Activated CD8-positive, alpha-beta memory T cell treated with anti-CD3 and anti-CD28 coated beads, Interleukin-2, amount 50 U/mL, for 48 hours (primary cell): ENCODE measurements around the gene ASIC3.
A peak's percentile ranks its signal among the peaks of the same experiment; 100 is the strongest.

Experiments
- DNase-seq: peaks from one replicate; pipeline ENCODE4 v3.0.0-alpha.2; 2020

ASIC3 gene

DNA sequence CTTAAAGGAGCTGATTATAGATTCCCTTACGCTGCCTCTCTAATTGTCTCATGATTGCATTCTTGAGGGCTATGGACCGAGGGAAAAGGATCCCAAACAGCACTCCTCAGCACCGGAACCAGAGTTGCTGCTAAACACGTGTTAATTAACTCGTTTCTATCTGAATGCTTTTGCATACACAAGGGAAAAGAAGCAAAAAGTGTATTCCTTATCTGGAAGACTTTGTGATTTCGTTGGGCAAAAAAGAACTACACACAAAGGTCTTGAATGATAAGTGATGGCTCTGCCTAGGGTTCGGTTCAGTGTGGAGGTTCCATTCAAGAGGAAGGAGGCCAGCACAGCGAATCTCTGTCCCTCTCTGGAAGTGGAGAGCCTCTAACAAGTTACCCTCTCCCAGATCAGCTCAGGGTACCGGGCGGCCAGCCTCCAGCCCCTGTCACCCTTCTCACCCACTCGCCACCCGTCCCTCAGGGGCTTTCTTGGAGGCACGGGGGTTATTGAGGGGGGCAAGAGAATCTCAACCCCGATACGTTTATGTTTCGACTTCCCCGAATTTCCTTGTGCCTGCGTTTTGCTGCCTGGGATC lies 10.5 kb downstream of the ASIC3 start:
- DNase-seq = no peak

DNA sequence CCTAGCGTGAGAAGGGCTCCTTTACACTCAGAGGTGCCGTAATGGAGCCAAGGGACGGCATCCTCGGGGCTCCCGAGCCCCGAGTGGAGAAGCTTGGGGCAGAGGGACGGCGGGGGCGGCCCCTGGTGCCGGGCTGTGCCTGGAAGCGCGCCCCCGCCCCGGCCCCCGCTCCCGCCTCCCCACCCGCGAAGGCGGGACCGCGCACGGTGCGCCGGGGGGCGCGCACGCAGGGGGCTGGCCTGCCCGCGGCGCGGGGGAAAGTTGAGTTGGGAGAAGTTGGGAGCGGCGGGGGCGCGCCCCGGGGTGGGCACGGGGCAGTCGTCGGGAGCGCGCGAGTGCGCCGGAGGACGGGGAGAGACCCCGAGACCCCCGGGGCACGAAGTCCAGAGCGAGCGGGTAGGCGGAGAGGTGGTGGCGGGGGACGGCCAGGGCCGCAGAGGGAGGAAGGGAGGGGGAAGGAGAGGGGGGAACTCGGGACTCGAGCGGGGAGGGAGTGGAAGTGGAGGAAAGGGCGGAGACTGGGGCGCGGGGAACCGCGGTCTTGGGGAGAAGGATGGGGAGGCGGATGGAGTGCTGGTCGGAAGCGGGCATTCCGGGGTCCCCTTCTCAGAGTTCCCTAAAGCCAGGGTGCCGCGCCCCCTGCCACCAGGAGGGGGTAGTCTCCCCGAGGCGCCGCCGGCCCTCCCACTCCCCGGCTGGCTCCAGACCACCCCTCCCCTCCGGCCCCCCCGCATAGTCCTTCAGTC lies 11.2 kb downstream of the ASIC3 start, which contains the start of gene SLC4A2:
Gene SLC4A2 (plus strand): TSS at position 223 of the 746 bp plus-strand sequence. CDS start 2,399 bp downstream, outside the sequence.
- peak; percentile 85 for DNase-seq

DNA sequence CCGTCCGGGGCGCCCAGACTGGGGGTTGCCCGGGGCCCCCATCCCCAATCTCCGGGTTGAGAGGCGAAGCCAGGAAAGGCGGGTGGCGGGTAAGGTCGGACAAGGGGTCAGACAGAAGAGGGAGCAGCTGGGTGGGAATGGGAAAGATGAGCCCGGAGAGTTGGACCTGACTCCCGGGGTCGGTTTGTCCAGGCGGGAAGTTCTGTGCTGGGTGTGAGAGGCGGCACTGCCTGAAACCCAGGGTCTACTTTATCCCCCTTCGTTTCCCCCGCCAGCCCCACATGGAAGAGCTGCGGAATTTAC lies 11.7 kb downstream of the ASIC3 start:
- no peak for DNase-seq

DNA sequence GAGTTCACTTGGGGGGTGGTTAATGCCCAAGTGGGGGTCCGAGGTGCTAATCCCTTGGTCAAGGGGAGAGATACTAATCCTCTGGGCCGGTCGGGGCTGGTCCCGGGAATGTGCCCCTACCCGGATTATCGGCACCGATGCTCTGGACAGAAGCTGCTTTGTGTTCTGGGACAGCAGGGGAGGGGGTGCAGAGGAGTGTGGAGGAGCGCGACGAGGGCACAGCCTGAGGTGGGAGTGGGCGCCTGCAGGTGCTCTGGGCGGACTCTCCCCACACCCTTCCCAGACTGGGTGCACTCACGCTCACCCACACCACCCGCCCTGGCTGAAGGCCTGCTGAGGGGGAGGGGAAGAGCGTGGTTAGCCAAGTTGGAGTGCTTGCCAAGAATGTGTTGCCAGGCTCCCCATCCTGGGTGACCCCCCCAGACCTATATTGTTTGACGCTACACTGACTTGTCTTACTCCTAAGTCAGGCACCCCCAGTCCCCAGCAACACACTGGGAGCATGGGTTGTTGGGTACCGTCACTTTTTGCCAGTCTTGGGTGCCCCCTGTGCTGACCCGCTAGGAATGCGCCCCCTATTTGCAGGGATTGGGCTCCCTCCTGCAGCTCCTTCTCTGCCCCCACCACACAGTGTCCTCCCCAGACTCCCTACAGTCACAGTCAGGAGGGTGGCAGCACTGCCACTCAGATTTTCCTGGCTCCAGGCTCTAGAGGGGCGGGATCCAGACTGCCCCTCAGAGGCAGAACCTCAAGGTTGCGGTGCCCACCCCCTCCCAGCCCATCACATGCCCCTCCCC lies 12.3 kb downstream of the ASIC3 start:
- DNase-seq = no peak

DNA sequence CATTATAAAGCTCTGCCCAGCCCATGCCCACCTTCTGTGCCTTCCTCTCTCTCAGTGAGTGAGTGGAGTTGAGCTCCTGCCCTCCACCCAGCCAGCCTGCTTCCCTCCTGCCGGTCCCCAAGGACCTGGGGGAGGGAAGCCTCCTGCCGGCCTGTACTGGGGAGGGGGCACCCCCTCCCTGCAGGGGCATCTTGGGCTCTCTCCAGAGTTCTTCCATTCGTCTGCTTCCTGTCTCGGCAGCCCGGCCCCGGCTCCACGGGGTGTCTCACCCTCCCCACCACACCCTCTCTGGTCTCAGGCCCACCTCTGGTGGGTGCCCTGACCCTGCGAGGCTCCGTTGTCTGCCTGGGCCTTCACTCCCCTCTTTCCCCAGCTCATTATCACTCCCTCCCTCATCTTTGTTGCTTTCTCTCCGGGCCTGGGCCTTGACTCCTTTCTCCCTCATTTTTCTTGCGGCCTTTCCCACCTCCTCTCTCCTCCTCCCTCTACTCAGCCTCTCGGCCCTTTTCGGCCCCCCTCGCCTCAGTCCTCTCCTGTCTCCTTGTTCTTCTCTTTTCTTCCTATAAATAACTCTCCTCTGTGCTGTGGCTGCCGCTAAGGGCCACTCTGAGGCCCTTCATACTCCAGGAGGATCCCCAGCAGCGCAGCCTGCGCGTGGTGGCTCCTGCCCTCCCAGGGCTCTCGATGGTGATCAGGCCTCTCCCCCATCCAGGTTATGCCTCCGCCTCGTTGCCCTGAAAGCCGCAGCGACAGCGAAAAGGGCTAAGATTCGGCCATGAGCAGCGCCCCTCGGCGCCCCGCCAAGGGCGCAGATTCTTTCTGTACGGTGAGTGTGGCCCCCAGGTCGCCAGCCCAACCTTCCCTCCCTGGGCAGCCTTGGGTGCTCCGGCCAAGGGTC lies 13.1 kb downstream of the ASIC3 start:
- no peak for DNase-seq

DNA sequence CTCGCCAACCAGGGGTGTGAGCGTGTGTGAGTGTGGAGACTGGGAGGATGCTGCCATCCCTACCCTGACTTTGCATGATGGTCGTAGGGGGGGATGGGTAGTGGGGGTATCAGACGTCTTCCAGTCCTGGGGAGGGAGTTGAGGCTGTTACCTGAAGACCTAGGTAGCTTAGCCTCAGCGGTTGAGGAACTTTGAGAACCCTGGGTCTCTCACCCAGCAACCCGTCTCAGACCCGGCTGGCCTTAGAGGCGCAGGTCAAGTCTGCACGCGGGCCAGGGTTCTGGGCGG lies 13.7 kb downstream of the ASIC3 start:
- no peak for DNase-seq

DNA sequence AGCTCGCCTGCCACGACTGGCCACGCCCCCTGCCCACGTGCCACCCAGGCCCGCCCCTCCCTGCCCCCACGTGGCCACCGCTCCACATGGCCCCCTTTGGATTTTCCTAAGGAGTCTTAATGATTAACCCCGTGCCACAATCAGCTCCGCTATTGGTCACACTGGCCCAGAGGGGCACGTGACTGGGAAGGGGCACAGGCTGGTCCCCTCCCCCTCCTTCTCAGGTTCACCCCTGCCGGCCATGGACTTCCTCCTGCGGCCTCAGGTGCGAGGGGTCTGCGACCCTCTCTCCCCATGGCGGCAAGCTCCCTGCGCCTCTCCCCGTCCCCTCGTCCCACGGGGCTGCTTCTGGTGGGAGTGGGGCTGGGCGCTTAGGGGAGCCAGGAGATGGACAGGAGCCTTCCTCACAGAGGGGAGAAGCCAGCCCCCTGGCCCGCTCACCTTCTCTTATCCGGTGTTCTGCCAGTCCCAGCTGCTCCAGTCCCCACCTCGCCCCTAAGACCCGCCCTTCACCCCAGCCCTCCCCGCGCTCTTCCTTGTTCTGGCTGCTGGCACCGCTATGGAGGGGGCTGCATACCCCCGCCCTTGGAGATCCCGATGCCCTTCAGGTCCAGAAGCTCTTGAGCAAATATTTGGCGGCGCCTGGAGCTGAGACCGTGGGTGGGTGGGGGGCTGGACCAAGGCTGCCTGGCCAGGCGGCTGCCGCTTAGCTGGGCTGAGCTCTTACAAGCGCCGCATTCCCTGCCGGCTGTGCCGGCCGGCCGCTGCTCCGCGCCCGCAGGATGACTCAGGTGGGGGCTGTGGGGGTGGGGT lies 14.3 kb downstream of the ASIC3 start:
- DNase-seq = no peak

DNA sequence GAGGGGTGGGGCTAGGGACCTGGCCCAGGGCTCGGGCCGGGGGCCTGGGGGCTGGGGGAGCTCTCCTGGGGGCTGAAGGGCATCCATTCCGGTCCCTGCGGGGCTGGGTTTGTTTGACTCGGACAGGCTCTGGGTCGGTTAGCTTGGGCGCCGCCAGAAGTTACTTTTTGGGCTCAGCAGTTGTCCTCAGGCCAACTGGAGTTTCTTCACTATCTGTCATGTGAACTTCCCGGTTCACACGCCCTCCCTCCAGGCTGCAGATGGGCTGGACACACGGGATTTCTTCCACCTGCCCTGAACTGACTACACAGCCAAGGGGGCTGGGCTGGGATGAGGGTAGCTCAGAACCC lies 14.9 kb downstream of the ASIC3 start:
- DNase-seq = no peak

DNA sequence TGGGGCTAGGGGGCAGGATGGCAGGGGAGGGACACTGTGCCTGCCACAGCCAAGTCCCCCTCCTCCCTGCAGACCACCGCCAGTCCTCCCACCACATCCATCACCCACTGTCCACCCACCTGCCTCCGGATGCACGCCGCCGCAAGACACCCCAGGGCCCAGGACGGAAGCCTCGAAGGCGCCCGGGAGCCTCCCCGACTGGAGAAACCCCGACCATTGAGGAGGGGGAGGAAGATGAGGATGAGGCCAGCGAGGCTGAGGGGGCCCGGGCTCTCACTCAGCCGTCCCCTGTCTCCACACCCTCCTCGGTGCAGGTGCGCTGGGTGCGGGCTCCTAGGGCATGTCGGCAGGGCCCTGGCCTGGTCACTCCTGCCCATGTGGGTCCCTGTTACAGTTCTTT lies 16.1 kb downstream of the ASIC3 start:
- no peak for DNase-seq

DNA sequence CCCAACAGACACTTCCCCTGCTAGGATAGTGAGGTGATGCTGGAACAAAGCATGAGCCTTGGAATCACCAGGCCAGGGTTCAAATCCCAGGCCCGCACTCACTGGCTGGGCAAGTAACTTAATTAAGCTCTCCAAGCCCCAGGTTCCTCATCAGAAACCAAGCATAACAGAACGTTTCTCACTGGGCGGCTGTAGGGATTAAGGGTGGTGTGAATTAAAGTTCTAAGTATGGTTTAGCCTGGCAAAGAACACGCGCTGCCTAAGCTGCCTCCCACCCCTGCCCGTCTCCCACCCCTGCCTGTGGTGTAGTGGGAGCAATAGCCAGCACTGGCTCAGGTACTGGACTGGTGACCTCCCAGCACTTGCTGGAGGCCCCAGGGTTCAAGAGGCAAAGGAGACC lies 16.7 kb downstream of the ASIC3 start:
- no peak for DNase-seq

DNA sequence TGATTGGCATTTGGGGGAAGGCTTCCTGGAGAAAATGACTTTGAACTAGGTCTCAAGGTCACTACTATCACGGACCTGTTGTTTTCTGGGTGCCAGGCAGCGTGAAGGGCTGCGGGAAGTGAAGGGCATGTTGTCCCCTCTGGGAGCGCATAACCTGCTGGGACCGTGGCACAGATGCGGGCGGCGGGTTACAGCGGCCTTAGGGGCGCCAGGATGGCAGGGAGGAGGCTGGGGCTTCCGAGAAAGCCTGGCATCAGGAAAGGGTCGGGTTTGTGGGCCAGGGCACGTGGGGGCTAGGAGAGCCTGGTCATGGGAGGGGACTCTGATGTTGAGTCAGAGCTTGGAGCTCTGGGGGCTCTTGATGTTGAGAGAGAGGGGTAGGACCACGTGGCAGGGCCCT lies 17.2 kb downstream of the ASIC3 start:
- DNase-seq = no peak

DNA sequence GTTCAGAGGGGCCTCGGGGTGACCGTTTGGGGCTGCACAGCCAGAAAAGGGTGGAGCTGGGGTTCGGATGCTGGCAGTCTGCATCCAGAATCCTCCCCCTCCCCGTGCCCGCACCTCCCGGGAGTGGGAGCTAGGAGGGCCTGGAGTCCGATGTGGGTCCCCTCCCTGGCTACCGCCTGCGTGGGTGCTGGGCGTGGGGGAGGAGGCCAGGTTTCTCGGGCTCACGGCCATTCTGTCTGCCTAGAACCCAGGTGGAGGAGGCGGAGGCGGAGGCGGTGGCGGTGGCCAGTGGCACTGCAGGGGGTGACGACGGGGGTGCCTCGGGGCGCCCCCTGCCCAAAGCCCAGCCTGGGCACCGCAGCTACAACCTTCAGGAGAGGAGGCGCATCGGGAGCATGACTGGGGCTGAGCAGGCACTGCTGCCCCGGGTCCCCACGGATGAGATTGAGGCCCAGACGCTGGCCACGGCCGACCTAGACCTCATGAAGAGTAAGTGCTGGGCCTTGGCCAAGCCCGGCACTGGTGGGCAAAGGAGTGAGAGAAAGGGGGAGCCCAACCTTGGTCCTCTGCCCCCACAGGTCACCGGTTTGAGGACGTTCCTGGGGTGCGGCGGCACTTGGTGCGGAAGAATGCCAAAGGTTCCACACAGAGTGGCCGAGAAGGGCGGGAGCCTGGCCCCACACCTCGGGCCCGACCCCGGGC lies 18.1 kb downstream of the ASIC3 start:
- no peak for DNase-seq

DNA sequence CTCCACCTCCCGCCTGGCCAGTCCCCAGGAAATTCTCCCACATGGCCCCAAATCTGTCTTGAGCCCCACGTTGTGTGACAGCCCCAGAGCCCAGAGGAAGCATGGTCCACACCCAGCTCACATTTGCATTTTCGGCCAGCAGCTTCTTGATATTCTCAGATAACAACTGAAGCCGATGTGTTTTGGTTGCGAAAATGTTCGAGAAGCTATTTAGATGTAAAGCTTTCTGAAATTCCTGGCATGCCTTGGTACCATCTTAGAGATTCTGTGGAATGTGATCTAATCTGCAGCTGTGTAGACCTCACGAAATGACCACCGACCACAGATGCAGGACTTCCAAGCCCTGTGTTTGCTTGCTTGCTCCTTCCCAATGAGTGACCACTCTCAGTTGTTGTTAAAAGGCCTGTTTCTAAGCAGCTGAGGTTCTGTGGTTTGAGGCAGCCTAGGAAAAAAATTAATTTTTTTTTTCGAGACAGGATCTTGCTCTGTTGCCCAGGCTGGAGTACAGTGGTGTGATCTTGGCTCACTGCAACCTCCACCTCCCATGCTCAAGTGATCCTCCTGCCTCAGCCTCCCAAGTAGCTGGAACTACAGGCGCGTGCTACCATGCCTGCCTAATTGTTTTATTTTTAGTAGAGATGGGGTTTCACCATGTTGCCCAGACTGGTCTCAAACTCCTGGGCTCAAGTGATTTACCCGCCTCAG lies 19.9 kb downstream of the ASIC3 start:
- DNase-seq = no peak

DNA sequence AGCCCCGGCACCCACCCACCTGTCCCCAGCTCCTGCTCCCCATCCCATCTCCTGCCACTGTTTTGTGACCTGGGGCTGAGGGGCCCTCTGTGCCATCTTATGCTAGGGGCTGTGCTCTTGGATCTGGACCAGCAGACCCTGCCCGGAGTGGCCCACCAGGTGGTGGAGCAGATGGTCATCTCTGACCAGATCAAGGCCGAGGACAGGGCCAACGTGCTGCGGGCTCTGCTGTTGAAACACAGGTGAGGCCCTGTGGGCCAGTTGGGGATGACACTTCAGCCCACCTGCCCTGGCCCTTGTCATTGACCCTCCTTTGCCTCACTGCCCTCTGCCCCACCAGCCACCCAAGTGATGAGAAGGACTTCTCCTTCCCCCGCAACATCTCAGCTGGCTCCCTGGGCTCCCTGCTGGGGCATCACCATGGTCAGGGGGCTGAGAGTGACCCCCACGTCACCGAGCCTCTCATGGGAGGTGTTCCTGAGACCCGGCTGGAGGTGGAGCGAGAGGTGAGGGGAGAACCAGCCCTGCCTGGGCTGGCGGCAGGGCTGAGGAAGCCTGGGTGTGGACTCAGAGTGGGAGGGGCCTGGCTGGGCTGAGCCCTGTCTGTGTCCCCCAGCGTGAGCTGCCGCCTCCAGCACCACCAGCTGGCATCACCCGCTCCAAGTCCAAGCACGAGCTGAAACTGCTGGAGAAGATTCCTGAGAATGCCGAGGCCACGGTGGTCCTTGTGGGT lies 21.7 kb downstream of the ASIC3 start:
- no peak for DNase-seq

DNA sequence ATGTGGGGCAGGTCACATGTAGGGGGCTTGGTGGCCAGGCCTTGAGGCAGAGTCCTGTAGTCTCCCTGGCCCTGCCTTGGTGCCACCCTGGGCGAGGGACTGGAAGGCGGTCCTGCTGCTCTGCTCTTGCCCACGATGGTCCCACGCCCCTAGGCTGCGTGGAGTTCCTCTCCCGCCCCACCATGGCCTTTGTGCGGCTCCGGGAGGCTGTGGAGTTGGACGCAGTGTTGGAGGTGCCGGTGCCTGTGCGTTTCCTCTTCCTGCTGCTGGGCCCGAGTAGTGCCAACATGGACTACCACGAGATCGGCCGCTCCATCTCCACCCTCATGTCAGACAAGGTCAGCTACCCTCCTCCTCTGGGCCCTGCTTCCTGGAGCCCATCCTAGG lies 22.2 kb downstream of the ASIC3 start:
- no peak for DNase-seq

DNA sequence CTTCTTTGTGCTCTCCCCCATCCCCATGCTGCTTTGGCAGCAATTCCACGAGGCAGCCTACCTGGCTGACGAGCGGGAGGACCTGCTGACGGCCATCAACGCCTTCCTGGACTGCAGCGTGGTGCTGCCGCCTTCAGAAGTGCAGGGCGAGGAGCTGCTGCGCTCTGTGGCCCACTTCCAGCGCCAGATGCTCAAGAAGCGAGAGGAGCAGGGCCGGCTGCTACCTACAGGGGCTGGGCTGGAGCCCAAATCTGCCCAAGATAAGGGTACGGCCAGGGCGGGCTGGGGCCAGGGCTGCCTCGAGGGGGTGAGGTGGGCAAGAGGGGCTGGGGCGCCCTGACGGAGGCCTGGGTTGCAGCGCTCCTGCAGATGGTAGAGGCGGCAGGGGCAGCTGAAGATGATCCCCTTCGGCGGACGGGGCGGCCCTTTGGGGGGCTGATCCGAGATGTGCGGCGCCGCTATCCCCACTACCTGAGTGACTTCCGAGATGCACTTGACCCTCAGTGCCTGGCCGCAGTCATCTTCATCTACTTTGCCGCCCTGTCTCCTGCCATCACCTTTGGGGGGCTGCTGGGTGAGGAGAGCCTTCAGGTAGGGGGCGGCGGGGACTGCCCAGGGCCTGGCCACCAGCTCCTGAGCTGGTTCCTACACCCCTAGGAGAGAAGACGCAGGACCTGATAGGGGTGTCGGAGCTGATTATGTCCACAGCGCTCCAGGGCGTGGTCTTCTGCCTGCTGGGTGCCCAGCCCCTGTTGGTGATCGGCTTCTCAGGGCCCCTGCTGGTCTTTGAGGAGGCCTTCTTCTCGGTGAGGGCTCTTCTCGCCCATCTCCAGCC lies 22.9 kb downstream of the ASIC3 start:
- DNase-seq = no peak

DNA sequence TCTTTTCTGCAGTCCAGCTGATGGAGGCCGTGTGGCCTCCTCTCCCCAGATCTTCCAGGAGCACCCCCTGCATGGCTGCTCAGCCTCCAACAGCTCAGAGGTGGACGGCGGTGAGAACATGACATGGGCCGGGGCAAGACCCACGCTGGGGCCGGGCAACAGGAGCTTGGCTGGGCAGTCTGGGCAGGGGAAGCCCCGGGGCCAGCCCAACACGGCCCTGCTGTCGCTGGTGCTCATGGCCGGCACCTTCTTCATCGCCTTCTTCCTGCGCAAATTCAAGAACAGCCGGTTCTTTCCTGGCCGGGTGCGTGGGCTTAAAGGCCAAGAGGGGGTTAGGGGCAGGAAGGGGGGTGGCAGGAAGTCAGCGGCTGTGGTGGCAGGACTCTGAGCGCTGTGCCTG lies 25.7 kb downstream of the ASIC3 start:
- DNase-seq = no peak

DNA sequence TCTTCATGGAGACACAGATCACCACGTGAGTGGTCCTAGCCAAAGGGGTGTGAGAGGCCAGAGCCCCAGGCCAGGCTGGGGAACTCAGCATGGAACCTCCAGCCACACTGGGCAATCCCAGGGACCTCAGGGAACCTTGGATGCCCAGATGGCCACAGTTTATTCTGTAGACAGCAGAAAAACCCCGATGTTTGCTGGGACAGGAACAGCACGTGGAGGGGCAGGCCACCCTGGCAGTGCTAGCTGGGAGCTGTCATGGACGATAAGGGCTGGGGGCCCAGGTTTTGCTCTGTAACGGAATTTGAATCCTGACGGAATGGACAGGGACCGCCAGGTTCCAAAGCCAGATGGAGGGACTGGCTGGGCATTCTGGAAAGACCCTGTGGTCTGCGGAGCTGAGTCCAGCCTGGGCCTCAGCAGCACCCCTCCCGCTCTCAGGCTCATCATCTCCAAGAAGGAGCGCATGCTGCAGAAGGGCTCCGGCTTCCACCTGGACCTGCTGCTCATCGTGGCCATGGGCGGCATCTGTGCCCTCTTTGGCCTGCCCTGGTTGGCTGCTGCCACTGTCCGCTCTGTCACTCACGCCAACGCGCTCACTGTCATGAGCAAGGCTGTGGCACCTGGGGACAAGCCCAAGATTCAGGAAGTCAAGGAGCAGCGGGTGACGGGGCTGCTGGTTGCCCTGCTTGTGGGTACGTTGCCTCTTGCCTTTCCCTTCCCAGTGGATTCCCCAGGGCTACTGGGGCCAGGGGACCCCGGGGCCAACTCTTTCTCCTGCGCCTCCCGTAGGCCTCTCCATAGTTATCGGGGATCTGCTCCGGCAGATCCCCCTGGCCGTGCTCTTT lies 26.7 kb downstream of the ASIC3 start:
- no peak for DNase-seq

DNA sequence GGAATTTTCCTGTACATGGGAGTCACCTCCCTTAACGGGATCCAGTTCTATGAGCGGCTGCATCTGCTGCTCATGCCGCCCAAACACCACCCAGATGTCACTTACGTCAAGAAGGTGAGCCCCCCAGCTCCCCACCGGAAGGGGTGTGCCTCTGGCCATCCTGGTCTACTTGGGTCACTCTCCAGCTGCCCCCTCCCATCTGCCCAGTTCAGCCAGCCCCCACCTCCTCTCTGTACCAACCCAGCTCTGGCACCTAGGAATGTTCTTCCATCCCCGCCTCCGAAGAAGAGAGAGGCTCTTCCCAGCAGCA lies 27.3 kb downstream of the ASIC3 start:
- no peak for DNase-seq
